CD4-positive, alpha-beta T cell treated with Interferon alpha-2 for 1 hour (primary cell): ENCODE results near the gene PRR36.
A peak's percentile ranks its signal among the peaks of the same experiment; 100 is the strongest.
"Not testable (repeated sequence)": the region's sequence is repeated elsewhere in the genome, so short reads cannot be mapped to it uniquely, and the experiment has no call there.

Source experiments
- DNase-seq, 2 donors: peaks; one replicate each; pipeline ENCODE4 v3.0.0-alpha.2; 2020 to 2022

PRR36 gene

DNA sequence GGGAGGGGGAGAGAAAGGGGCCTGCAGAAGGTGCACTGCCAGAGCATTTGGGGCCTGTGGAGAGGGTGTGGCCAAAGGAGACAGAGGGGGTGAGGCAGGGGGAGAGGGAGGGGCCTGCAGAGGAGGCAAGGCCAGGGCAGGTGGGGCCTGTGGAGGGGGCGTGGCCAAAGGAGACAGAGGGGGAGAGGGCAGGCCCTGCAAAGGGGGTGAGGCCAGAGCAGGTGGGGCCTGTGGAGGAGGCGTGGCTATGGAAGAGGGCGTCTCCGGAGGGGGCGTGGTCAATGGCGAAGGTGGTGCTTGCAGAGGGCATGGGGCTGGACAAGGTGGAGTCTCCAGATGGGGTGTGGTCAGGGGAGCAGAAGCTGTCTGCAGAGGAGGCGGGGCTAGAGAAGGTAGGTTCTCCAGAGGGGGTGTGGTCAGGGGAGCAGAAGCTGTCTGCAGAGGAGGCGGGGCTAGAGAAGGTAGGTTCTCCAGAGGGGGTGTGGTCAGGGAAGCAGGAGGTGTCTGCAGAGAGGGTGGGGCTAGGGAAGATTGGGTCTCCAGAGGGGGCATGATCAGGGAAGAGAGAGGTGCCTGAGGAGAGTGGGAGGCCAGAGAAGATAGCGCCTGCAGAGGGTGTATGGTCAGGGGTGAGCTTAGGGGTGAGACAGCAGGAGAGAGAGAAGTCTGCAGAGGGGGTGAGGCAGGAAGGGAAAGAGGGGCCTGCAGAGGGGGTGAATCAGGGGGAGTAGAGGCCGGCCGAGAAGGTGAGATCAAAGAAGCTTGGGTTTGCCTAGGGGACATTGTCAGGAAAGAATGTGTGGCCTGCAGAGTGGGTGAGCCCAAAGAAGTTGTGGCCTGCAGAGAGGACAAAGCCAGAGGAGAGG lies 3.4 kb downstream of the PRR36 start:
- peak; percentile 63 to 64 for DNase-seq

DNA sequence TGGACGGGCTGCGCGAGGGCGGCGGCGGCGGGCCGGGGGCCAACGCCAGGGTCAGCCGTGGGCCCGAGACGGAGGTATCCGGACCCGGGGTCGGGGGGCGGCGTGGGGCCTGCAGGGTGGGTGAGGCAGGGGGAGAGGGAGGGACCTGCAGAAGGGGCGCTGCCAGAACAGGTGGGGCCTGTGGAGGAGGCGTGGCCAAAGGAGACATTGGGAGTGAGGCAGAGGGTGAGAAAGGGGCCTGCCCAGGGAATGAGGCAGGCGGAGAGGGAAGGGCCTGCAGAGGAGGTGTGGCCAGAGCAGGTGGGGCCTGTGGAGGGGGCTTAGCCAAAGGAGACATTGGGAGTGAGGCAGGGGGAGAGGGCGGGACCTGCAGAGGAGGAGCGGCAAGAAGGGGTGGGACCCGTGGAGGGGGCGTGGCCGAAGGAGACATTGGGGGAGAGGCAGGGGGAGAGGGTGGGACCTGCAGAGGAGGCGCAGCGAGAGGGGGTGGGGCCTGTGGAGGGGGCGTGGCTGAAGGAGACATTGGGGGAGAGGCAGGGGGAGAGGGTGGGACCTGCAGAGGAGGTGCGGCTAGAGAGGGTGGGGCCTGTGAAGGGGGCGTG lies 4.2 kb downstream of the PRR36 start:
- DNase-seq: peak; percentile 66 to 71

DNA sequence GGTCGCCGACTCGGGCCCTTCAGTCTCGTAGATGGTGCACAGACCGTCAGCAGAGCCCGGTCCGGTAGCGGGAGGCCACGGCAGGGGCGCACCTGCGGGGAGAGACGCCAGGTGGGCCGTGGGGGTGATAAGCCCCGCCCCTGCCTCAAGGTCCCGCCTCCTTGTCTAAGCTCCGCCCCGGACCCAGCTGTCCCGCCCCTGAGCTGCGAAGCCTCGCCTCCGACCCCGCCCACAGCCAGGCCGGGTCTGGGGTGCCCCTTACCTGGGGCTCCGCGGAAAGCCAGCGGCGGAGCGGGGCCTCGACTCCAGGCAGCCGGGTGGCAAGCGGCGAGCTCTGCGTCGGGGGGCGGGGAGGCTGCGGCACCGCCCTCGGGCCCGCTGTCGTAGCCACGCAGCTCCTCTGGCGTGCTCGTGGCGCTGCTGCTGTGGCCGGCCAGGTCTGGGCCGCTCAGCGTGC lies 4.7 kb downstream of the PRR36 start:
- DNase-seq: peak; percentile 76 to 86

DNA sequence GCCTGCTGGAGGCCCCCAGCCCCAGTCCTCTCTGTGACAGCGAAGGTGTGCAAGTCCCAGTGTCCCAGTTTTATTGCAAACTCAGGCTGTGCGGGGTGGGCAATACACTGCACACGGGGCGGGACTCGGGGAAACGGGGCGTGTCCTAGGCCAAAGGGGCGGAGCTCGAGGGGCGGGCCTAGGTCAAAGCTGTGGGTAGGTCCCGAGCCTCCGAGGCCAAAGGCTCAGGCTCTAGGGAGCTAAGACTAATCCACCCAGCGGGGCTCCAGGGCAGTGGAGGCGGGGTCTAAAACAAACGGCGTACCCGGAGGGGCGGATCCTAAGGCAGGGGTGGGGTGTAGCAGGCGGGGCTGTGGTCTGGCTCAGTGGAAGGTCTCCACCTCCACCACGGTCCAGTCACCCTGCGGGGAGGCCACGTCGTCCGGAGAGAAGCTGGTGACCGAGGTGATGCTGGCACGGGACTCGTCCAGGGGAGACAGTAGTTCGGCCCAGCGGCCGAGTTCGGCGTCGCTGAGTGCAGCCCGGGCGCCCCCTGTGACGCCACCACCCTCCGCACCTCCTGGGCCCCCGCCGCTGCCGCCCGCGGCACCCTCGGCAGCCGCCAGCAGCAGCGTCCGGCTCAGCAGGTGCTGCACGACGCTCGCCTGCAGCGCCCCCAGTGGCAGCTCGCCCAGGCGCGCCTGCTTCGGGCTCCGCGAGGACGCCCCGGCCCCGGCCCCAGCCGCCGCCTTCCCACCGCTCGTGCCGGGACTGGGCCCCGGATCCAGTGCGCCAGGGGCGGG lies 5.3 kb downstream of the PRR36 start:
- DNase-seq: peak; percentile 86 to 89

DNA sequence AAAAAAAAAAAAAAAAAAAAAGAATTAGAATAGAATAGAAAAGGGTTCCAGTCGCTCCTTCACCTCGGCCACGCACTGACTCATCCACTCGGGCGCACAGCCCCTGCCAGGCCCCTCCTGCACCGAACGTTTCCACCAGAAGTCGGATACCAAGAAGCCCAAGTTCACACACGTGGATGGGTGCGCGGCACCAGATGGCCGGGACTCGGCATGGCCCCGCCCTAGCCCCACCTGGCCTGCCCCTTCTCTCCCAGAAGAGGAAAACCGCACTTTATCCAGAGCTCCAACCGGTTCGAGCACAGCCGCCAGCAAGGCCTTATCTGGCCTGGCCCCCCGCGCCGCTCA lies 5.9 kb downstream of the PRR36 start:
- no peak for DNase-seq

DNA sequence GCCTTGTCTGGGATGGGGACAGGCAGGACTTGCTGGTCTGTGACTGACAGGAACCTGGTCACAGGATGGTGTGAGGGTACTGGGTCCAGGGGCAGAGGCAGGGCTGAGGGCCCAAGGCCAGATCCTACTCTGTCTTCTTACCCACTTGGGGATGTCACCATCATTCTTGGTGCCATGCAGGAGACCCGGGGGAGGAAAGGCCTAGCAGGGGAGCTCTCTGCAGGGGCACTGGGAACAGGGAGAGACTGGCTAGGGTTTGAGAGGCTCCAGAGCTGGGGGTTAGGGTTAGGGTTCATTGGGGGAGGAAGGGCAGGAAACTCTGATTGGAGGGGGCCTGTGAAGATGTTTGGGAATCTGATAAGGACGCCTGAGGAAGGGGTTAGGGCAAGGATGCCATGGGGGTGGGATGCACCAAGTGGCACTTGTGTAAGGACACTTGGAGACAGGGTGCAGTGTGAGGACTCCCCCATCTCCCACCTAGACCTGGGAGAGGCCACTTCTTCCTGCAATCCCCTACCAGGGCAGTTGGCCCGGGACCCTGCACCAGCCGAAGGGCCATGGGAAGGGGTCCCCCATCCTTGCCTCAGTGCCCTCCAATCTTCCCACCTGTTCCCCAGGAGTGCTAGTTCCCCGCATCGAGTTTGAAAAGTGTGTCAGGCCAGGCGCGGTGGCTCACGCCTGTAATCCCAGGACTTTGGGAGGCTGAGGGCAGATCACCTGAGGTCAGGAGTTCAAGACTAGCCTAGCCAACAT lies 6.9 kb downstream of the PRR36 start:
- DNase-seq: no peak

DNA sequence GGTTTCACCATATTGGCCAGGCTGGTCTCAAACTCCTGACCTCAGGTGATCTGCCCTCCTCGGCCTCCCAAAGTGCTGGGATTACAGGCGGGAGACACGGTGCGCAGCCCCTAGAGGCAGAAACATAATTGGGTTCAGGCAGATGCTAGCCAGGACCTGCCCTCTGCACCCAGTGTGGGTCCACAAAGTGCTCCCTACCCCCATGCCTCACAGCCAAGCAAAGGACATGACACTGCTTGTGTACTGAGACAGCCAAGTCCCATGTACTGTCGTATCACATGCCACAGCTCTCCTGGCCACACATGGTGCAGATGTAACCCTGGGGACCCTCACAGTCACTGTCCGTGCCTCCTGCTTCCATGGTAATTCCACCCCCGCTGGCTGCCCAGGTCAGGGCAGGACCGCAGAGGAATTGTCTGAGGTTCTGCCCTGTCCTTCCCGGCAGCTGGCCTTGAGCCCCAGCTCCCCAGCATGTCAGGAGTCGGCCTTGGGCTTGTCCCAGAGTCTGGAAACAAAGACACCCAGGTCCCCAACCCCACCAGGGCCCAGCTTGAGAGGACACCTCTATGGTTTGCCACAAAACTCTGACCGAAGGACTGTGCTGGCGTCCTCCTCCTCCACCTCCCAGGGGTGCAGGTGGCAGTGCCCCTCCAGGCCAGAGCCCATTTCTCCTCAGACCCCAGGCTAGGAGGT lies 7.6 kb downstream of the PRR36 start:
- DNase-seq: no peak

DNA sequence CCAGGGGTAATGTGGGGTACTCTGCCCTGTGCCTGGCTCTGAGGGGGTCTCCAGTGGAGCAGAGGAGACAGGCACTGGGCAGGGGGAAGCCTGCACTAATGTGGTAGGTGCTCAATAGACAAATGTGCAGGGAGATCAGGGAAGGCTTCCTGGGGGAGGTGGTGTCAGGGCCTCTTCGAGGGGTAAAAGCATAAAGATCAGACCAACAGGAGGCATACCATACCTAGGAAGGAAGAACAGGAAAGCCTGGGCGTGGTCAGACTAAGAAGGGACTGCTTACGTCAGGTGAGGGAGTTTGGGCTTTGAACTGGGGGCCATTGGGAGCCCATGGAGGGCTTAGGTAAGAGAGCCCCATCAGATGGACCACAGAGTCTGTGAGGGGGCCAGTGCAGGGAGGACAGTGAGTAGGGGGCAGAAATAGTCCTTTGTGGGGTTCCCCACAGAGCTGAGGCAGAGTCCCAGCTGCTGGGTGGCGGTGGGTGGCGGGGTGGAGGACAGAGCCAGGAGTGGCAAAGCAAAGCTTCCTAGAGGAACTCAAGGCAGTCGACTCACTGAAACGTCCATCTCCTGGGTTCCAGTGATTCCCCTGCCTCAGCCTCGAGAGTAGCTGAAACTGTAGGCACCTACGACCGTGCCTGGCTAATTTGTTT lies 8.8 kb downstream of the PRR36 start:
- DNase-seq: peak in 1 of 2 donors; percentile 34

DNA sequence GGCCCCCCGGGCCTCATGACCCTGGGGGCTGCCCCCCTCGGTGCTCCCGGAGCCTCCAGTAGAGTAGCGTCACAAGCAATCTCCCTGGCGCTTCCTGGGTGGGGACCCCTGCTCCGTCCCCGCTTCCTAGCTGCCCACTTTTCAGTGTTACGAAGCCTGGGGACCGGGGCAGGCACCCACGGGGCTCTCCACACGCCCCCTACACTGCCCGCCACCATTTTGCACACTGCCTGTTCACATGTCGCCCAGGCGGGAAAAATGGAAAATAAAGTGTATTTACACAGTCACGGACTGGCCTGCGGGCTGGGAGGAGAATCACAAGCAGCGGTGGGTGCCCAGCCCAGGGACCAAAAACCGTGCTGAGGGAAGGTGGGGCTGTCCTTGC lies 9.5 kb downstream of the PRR36 start:
- DNase-seq: no peak

DNA sequence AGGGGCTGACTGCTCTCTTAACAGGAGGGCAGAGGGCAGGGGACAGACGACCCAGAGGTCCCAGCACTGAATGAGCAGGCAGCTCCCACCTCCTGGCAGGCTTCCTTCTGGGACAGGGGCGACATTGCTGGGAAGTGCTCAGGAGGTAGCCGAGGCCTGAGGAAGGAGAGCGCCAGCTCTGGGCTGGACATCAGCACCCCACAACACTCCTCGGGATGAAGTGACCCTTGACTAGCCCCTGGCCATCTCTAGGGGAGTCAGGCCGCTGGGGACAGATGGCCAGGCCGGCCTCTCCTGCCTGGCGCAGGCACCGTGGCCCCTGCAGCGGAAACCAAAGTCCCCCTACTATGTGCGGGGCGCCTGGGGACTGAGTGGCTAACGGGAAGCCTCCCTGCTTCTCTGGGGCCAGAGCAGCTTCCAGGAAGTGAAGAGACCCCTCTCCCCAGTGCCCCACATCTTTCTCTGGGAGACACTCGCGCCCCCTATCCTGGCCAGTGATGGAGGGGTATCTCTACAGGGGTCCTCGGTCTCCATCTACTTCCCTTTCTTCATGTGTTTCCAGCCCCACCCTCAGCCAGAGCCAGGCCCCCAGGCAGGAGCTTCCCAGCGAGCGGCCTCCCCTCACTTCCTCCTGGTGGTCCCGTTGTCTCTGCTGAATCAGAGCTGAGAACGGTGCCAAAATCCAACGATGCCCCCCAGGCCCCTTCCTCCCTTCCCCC lies 10.1 kb downstream of the PRR36 start:
- no peak for DNase-seq

DNA sequence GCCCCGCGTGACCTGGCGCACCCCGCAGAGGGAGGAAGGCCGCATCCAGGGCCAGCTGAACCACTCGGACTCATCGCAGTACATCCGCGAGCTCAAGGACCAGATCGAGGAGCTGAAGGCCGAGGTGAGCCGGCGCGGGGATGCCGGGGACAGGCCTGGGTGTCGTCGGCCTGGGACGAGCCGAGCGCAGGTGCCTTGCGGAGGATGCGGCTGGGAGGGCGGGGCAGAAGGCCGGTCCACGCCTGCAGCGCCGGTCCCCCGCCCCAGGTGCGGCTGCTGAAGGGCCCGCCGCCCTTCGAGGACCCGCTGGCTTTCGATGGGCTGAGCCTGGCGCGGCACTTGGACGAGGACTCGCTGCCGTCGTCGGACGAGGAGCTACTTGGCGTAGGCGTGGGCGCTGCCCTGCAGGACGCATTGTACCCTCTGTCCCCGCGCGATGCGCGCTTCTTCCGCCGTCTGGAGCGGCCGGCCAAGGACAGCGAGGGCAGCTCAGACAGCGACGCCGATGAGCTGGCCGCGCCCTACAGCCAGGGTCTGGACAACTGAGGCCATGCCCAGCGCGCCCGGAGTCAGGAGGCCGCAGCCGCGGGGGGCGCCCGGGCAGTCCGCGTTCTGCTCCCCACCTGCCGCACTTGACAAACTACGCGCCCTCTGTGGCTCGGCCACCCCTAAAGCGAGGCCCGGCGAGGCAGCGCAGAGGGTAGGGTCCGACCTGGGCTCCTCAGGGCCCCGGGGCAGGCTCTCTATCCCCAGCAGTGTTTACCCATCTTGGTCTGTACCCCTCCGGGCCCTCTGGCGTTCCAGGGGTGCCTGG lies 10.8 kb downstream of the PRR36 start:
- no peak for DNase-seq

DNA sequence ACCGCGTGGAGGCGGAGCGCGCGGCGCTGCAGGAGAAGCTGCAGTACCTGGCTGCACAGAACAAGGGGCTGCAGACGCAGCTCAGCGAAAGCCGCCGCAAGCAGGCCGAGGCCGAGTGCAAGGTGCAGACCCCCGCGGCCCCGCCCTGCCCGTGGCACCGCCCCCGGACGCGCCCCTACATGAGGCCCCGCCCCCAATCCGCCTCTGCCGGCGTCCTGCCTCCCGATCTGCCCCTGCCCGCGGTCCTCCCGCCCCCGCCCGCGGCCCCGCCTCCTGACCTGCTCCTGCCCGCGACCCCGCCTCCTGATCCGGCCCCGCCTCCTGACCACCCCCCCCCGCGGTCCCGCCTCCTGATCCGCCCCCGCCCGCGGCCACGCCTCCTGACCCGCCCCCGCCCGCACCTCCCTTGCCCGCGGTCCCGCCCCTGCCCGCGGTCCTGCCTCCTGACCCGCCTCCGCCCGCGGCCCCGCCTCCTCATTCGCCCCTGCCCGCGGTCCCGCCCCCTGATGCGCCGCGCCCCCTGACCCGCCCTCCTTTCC lies 11.7 kb downstream of the PRR36 start:
- DNase-seq: peak; percentile 77 to 81

DNA sequence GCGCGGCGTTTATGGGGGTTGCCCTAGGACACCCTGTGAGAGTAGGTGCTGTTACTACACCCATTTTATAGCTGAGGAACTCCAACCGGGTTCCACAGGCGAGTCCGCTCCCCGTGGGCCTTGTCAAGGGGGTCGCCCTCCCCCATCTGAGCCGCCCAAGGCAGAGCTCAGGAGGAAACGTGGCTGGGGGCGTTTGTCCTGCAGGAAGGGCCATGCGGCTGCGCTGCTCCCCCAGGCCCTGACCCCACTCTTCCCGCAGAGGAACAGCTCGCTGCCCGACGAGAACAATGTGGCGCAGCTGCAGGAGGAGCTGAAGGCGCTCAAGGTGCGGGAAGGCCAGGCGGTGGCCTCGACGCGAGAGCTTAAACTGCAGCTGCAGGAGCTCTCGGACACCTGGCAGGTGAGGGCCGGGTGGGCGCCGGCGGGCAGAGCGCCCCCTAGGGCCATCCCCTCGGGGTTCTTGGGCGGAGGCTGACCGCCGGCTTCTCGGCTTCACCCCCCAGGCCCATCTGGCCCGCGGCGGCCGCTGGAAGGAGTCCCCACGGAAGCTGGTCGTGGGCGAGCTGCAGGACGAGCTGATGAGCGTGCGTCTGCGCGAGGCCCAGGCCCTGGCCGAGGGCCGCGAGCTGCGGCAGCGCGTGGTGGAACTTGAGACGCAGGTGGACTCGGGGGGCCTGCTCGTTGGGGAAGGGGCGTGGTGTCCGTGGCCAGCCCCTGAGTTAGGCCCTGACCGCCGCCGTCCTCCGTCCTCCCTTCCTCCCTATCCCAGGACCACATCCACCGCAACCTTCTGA lies 12.4 kb downstream of the PRR36 start:
- no peak for DNase-seq

DNA sequence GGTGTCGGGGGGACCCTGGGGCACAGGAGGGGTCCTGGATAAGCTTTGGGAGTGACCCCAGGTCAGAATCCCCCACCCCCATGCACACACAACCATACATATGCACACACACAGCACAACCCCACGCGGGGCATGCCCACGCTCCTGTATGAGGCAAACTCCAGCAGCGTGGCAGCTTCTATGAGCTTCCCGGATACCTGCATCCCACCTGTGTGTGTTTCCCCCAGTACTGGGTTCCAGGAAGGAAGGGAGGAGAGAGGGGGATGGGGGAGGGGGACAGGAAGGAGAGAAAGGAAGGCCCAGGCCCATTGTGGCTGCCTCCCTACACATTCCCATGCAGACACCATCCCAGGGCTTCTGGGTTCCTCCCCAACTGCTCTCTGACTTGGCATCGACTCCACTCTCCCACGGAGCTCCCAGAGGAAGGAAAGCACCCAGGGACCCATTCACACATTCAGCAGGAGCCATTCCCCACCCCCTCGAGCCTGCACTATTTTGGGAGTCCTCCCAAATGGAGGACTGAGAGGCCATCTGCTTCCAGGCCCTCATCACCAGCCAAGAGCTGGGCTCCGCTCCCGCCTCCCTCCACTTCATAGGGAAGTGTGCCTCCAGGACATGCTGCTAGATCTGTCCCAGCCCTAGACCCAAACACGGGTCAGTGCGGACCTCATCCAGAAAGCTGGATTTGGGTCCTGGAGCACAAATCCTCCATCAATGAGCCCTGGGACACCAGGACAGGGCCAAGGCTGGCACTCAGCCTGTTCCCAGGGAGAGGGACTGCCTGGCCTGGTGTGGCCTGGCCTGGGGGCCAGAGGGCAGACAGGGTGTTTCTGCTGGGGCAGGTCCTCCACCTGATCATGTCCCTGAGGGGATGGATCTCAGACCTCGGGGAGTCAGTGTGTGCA lies 13.2 kb downstream of the PRR36 start:
- DNase-seq: no peak

DNA sequence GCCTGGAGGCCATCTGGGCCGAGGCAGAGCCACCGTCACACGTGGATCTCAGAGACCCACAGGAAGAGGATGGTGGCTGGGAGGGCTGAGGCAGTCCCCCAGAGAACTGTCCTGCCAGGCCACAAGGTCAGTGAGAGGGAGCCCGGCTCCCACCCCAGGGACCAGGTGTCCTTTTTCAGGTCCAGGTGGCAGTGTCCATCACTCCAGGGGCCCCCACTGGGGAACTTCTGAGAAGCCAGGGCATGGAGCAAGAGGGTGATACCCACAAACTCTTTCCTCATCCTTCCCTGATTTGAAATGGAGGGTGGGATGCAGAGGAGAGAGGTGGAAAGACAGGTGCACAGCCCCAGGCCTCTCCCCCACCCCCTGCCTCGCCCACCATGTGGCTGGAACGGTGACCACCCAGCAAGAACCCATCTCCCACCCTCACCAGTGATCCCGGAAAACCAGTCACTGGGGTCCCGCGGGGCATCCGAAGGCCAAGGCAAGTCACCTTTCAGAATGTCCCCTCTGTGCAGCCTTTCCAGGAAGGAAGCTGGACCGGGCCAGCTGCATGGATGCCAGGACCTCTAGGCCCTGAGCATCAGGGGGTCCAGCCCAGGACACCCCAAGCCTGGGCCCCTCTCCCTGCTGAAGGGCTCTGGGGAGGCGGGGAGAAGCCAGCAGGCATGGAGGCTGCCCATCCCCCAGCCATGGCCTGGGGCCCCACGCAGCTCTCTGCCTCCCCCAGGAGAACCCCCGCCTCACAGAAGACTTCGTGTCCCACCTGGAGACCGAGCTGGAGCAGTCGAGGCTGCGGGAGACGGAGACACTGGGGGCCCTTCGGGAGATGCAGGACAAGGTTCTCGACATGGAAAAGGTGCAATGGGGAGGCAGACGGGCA lies 14.1 kb downstream of the PRR36 start:
- DNase-seq: no peak

DNA sequence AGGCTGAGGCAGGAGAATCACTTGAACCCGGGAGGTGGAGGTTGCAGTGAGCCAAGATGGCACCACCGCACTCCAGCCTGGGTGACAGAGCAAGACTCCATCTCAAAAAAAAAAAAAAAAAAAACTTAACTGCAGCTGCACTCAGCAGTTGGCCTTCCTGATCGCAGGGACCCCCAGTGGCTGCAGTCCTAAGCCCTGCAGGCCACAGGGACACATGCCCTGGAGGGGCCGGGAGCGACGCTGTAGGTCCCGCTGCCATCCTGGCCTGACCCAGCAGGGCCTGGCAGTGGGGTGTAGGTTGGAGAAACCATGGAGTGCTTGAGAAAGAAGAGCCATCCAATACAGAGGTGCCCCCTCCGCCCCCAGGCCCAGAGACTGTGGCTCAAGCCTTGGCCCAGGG lies 15.1 kb downstream of the PRR36 start:
- not testable (repeated sequence) for DNase-seq
